Activated CD4-positive, alpha-beta T cell treated with anti-CD3 and anti-CD28 coated beads, Interleukin-2, amount 50 U/mL, for 4 hours (primary cell): ENCODE measurements around the gene CLEC11A.
"Not testable (repeated sequence)": the region's sequence is repeated elsewhere in the genome, so short reads cannot be mapped to it uniquely, and the experiment has no call there.

Experiments used
- DNase-seq, 2 experiments: peaks; one replicate each; pipeline ENCODE4 v3.0.0-alpha.2; 2020

CLEC11A gene

DNA sequence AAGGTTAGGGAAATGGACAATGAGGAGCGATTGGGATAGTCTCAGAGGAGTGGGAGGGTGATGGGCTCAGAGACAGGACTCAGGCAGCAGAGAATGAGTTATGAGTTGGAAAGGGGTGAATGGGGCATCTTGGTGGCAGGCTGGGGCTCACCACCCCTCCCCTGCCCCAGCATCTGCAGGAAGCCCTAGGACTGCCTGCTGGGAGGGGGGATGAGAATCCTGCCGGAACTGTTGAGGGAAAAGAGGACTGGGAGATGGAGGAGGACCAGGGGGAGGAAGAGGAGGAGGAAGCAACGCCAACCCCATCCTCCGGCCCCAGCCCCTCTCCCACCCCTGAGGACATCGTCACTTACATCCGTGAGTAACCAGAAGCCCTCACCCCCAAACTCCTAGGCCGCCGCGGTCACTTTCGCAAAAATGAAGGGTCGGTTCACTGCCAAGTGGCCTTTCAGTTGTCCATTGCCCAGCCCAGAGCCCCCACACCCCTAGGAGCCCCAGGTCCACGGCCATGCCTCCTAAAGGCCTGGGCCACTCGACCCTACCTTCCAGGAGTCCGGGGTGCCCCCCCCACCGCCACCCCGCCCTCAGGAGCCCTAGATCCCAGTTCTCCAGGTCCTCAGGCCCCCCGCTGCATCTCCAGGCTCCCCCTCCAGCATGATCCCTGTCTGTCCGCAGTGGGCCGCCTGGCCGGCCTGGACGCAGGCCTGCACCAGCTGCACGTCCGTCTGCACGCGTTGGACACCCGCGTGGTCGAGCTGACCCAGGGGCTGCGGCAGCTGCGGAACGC lies 764 bp downstream of the CLEC11A start:
- no peak for DNase-seq

DNA sequence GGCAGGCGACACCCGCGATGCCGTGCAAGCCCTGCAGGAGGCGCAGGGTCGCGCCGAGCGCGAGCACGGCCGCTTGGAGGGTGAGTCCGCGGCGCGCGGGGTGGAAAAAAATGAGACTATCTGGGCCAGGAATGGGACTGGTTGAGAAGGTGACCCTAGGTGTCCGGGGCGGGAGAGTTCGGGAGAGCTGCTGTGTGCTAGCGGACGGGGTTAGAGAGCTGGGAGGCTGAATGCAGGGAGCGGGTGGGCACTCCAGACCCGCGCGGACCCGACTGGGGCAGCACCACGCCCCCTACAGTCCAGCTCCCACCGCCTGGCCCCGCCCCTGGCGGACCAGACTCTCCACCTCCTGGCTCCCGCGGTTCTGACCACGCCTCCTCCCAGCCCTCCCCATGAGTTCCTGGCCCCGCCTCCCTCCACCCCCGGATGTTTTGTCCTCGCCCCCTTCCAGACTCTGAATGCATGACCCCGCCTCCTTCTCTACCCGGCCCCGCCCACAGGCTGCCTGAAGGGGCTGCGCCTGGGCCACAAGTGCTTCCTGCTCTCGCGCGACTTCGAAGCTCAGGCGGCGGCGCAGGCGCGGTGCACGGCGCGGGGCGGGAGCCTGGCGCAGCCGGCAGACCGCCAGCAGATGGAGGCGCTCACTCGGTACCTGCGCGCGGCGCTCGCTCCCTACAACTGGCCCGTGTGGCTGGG lies 1.5 kb downstream of the CLEC11A start:
- DNase-seq = peak; percentile 82 to 84

DNA sequence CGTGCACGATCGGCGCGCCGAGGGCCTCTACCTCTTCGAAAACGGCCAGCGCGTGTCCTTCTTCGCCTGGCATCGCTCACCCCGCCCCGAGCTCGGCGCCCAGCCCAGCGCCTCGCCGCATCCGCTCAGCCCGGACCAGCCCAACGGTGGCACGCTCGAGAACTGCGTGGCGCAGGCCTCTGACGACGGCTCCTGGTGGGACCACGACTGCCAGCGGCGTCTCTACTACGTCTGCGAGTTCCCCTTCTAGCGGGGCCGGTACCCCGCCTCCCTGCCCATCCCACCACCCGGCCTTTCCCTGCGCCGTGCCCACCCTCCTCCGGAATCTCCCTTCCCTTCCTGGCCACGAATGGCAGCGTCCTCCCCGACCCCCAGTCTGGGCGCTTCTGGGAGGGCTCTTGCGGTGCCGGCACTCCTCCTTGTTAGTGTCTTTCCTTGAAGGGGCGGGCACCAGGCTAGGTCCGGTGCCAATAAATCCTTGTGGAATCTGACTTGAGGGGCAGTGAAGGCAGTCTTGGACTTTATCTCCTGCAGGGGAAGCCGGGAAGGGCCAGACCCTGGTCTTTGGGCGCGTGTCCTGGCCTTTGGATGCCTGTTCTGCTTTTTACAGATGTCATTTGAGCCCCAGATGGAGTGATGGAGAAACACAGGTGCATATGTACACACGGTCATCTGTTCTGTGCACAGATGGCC lies 2.2 kb downstream of the CLEC11A start:
- no peak for DNase-seq

DNA sequence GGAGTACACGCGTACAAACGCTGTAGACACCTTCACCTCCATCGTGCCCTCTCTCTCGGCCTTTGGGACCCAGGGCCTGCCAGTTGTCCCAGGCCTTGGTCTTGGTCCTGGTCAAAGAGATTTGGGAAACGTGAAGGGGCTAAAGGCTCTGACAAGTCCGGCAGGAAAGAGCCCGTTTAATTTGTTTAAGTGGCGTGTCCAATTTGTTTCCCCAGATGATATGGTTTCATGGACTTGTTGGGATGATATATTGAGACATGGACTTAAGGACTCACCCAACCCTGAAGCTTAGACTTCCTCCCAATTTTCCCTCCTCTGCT lies 2.7 kb downstream of the CLEC11A start:
- no peak for DNase-seq

DNA sequence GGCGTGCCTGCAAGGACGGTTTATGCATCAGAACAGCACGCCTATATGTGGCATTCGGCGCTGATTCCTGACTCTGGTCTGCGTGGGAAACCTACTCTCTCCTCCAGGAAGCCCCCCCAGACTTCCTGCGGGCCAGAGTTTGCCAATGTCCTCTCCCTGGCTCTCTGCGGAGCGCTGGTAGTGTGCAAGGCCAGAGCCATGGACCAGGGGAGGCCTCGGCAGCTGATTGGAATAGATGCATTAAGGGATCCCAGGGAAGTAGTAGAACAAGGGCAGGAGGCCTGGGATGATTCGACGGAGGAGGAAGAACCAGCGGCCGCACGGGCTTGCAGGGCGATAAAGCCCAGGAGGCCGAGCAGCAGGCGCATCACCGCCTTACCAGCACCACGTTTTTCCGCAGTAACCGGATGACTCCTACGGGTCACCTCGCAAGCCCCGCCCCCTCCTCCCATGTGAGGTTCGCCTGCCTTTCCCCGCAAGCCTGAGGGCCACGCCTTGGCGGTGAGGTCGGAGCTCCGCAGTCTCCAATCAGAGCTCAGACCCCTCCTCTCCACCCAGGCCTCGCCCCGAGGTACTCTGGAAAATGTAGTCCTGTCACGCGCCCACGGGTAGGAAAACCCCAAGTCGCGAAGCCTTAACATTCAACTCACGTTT lies 5.0 kb downstream of the CLEC11A start:
- peak; percentile 38 to 52 for DNase-seq

DNA sequence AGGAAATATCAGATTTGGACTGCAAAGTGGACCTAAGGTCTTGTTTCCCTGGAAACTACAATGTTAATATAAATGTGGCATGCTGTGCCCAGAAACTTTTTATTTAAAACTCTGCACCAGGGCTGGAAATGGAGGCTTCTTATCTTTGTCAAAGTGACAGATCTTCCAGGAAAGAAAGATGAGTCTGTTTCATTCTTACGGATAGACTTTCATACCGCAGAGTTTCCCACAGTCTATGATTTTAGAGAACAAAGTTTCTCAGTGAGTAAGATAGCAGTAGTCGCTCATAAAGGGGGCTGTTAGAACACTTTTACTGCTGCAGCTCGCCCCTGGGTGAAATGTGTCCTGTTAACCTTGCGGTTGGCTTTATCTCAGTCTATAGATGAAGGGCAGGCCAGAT lies 6.7 kb downstream of the CLEC11A start:
- no peak for DNase-seq

DNA sequence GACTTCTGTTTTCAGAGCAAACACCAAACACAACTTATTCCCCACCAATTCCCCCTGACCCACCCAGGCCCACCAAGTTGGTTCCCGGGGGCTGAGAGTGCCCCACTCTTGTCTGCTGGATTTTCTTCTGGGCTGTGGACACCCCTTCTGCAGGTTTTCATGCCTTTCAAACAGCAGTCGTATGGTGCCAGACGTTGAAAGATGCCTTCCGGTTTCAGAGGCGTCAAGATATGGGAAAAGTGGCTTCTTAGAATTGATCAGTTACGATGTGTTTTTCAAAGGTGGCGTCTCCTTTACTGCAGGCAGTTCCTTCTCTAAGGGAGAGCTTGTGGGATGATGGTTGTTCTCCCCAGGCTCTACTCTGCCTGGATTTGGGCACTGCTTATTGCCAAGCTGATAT lies 12.7 kb downstream of the CLEC11A start:
- DNase-seq = no peak

DNA sequence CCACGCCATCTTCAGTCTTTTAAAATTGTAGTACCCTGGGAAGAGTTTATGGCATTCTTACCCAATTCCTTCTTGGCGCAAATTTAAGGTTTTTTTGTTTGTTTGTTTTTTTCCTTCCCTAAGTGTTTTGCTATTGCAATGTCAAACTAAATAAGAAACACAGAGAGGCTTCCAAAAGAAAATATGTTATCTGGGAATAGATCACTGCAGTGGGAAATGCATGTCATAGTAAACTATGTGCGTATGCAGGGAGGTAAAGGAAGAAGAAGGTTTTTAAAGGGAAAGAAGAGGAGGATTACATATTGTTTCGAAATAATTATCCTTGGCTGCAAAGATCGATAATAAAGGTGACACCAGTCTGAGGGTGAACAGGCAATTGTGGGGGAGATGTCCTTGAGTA lies 13.2 kb downstream of the CLEC11A start:
- DNase-seq = no peak

DNA sequence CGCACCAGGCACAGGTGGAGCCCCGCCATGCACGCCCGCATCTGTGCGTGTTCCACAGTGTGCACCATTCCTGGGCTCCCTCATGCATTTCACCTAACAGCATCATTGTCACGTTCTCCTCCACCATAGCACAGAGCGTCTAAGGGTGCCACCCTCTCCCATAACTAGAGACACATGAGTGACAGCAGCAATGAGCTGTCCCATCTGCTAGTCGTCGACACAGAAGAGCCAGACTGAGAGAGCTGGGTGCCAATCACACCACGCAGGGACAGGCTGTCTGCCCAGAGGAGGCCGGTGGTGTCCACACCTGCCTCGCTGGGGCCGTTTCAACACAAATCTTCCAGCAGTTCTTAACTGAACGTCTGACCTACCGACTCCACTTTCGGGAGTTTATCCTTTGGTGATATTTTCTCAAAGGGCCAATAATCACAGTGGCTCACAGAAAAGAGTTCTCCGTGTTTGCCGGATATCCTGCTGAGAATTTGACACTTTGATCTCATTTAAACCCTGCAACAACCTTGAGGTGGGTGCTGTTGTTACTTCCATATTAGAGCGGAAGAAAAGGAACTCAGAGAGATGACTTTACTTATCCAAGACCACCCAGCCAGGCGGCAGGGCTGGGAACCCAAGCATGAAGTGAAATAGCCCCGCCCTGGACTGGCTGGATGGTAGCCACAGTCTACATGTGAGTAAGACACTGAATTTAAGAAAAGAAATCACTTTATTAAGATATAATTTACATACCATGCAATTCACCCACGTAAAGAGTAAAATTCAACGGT lies 16.2 kb downstream of the CLEC11A start:
- DNase-seq = no peak

DNA sequence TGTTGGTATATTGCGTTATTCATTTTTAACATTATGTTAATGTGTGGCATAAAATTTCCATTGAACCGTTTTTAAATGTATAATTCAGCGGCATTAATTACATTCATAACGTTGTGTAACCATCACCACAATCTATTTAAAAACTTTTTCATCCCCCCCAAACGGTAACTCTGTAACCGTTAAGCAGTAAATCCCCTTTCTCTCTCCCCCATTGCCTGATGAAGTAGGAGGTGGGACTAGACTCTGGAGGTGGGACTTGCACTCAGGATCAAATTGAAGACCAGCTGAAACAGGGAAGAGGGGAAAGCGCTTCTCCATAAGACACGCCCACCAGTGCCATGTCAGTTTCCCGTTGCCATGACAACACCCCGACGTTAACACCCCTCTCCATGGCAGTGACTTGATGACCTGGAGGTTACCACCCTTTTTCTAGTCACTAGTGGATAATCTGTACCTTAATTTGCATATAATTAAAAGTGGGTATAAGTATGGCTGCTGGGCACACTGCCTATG lies 16.8 kb downstream of the CLEC11A start:
- no peak for DNase-seq

DNA sequence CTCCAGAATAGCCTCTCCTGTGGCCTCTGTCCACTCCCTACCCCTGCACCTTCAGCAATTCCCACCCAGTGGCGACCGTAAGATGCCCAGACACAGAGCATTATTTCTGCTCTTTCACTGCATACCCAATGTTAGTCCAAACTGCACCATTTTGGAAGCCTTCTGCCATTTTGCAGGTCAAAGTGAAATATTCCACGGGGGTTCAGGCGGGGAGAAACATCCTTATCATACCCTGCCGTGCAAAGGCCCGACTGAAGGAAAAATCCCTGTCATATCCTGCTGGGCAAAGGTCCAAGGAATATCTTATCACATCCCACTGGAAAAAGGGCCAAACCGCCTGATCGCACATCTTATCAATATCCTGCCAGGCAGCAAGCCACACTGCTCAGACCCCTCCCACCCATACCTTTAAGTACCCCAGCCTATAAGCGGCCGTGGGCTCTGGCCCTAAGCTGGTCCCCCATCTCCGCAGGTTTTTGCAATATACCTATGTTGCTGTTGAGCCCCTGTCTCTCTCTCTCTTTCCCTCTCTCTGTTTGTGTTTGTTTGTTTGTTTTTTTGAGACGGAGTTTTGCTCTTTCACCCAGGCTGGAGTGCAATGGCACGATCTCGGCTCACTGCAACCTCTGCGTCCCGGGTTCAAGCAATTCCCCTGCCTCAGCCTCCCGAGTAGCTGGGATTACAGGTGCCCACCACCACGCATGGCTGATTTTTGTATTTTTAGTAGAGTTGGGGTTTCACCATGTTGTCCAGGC lies 18.2 kb downstream of the CLEC11A start:
- DNase-seq = no peak

DNA sequence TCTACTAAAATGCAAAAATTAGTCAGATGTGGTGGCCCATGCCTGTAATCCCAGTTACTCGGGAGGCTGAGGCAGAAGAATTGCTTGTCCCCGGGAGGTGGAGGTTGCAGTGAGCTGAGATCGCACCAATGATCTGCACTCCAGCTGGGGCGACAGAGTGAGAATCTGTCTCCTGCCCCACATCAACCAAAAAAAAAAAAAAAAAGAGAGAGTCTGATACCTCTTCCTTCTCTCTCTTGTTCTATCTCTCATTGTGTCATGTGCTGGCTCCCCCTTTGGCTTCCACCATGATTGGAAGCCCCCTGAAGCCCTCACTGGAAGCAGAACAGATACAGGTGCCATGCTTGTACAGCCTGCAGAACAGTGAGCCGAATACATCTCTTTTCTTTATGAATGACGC lies 20.4 kb downstream of the CLEC11A start:
- no peak for DNase-seq

DNA sequence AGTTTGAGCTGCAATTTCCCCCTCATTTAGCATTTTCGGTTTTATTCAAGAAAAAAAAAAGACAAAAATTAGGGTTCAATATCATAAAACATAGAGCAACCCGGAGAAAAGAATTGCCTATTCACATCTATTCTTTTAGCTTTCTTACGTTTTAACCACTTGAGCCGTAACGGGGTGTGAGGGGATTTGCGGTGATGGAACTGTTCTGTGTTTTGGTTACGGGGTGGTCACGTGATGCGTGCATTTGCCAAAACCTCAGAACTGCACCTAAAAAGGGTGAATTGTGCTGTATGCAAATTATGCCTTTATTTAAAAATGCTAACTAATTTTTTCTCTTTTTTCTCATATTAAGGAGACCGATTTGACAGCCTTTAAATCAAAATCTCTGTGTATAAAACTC lies 22.1 kb downstream of the CLEC11A start:
- no peak for DNase-seq

DNA sequence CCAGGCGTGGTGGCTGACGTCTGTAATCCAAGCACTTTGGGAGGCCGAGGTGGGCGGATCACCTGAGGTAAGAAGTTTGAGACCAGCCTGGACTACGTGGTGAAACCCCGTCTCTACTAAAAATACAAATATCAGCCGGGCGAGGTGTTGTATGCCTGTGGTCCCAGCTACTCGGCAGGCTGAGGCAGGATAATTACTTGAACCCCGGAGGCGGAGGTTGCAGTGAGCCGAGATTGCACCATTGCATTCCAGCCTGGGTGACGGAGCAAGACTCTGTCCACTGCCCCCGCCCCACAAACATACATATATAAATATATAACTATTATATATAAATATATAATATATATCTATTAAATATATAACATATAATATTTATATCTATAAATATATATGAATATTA lies 24.0 kb downstream of the CLEC11A start:
- DNase-seq = not testable (repeated sequence)

DNA sequence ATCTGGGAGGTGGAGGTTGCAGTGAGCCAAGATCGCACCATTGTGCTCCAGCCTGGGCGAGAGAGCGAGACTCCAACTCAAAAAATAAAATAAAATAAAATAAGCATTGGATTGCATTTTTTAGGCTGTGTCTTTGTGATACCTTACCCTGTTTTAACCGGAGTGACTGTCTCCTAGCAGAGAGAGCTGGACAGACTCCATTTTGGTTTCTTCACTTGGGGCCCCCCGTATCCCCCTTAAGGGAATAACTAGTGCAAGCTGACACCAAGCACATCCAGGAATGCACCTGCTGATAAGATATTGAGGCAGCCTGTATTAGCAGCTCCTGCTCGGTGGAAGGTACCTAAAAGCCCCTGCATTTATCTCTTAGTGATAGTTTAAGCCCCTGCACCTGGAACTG lies 26.3 kb downstream of the CLEC11A start:
- no peak for DNase-seq

DNA sequence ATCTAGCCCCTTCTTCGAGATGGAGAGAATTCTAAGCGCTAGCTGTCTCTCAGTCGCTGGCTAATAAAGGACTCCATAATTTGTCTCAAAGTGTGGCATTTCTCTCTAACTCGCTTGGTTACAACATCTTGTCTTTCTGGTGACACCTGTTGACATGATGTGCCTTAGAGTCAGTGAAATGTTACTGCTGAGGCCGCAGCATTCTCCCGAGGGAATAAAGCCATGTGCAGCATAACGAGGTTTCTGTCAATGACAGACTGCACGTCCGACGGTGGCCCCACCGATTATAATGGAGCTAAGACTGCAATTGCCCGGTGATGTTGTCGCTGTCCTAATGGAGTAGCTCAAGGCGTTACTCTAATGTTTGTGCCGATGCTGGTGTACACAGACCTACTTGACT lies 26.8 kb downstream of the CLEC11A start:
- DNase-seq = no peak

DNA sequence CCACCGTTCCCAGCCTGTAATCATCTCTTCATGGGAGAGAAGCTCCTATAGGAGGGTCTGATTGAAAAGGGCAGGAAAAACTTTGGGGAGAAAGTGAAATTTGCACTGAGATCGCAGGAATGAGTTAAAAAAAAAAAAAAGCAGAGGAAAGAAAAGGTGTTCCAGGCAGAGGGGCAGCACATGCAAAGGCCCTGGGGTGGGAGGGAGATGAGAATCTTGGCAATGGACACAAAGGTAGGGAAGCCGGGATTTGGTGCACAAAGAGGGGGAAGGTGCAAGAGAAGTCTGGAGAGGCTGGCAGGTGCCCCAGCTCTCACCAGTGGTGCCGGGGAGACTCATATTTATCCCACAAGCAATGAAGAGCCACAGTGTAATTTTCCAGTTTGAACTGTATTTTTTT lies 30.7 kb downstream of the CLEC11A start:
- no peak for DNase-seq

DNA sequence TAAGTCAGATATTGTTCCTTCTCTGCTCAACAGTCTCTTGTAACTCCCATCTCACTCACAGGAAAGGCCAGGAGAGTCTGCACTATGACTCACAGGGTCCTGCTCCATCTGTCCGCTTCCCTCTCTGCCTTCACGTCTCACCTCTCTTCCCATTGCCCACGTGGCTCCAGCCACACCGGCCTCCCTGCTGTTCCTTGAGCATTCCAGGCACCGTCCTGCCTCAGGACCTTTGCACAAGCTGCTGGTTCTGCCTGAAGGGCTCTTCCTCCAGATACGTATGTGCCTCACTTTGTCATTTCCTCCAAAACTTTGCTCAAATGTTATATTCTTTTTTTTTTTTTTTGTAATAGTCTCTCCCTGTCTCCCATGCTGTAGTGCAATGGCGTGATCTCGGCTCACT lies 33.1 kb downstream of the CLEC11A start:
- not testable (repeated sequence) for DNase-seq

DNA sequence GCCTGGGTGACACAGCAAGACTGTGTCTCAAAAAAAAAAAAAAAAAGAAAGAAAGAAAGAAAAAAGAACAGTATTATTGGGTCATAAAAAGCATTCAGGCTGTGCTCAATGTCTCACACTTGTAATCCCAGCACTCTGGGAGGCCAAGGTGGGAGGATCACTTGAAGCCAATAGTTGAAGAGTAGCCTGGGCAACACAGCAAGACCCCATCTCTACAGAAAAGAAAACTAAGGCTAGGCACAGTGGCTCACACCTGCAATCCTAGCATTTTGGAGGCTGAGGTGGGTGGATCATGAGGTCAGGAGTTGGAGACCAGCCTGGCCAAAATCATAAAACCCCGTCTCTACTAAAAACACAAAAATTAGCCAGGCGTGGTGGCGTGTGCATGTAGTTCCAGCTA lies 34.5 kb downstream of the CLEC11A start:
- DNase-seq = not testable (repeated sequence)

DNA sequence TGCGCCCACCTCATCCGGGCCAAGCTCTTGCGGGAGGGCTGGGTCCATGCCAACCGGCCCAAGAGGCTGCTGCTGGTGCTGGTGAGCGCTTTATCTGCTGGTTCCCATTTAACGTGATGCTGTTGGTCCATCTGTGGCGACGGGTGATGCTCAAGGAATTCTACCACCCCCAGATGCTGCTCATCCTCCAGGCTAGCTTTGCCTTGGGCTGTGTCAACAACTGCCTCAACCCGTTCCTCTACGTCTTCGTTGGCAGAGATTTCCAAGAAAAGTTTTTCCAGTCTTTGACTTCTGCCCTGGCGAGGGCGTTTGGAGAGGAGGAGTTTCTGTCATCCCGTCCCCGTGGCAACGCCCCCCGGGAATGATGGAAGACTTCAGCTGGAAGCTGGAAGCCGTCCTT lies 35.9 kb downstream of the CLEC11A start:
- DNase-seq = not testable (repeated sequence)

DNA sequence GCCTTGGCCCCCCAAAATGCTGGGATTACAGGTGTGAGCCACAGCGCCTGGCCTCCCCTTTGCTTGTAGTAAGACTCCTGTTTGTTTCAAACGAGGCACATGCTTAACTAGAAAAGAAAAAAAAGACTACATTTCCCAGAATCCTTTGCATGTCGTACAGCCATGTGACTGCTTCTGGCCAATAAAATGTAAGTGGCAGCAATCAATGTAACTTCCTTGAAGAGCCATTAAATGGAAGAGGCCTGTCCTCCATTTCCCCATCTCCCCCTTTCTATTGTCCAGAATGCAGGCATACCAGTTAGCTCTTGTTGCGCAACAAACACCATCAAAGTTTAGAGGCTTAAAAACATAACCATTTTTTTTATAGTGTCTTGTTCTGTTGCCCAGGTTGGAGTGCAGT lies 36.7 kb downstream of the CLEC11A start:
- no peak for DNase-seq

DNA sequence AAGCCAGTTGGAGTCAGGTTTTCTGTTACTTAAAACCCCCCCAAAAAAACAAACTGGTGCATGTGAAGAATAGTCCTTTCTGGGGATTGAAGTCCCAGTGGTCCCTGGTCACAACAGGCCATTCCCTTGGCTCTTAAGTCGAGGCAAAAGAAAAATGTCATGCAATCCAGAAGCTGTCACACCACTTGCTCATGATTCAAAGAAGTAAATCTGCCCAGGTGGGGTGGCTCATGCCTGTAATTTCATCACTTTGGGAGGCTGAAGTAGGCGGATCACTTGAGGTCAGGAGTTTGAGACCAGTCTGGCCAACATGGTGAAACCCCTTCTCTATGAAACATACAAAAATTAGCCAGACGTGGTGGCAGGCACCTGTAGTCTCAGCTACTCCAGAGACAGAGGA lies 38.3 kb downstream of the CLEC11A start:
- not testable (repeated sequence) for DNase-seq
